SJSA1 (cell line): ENCODE results near the gene FALEC. TPM values are rescaled to one million over a fixed set of nuclear protein-coding genes. Genes with fewer than 3 reads are reported as not detected.
"Not testable (repeated sequence)": the region's sequence is repeated elsewhere in the genome, so short reads cannot be mapped to it uniquely, and the experiment has no call there.

Experiments
- DNase-seq, 2 experiments: peaks; one replicate each; pipeline ENCODE4 v3.0.0-alpha.2; 2015 to 2020; ENCODE audit warnings: low spot score in 2 of 2, low read depth in 1 of 2
- H3K27ac ChIP-seq: fragments of 250-450 bp; sonication (Bioruptor Pico); 2 replicates; pipeline ENCODE4 v1.5.1; 2020; ENCODE audit warnings: mild to moderate bottlenecking, moderate library complexity
- H3K27me3 ChIP-seq: fragments of 250-450 bp; sonication (Bioruptor Pico); replicated peaks from 2 replicates; pipeline ENCODE4 v1.5.1; 2020; ENCODE audit warnings: mild to moderate bottlenecking, moderate library complexity
- H3K36me3 ChIP-seq: fragments of 250-450 bp; sonication (Bioruptor Pico); 2 replicates; pipeline ENCODE4 v1.5.1; 2020; ENCODE audit warnings: mild to moderate bottlenecking
- H3K4me1 ChIP-seq: fragments of 250-450 bp; sonication (Bioruptor Pico); replicated peaks from 2 replicates; pipeline ENCODE4 v1.6.1; 2021; ENCODE audit warnings: mild to moderate bottlenecking
- H3K4me3 ChIP-seq: fragments of 250-450 bp; sonication (Bioruptor Pico); 2 replicates; pipeline ENCODE4 v1.5.1; 2020; ENCODE audit warnings: mild to moderate bottlenecking
- H3K9me3 ChIP-seq: fragments of 250-450 bp; sonication (Bioruptor Pico); replicated peaks from 2 replicates; pipeline ENCODE4 v1.5.1; 2020; ENCODE audit warnings: mild to moderate bottlenecking
- total RNA-seq: library from RNA; depleted of rRNA; stranded (reverse); fragments of >200 nt; shearing (Covaris generic); gene quantifications from 2 replicates; pipeline ENCODE4 v1.2.3, GENCODE V29; 2014; rRNA removed

FALEC gene
- total RNA-seq, 1 experiment from 2014 or later, result not detected

DNA sequence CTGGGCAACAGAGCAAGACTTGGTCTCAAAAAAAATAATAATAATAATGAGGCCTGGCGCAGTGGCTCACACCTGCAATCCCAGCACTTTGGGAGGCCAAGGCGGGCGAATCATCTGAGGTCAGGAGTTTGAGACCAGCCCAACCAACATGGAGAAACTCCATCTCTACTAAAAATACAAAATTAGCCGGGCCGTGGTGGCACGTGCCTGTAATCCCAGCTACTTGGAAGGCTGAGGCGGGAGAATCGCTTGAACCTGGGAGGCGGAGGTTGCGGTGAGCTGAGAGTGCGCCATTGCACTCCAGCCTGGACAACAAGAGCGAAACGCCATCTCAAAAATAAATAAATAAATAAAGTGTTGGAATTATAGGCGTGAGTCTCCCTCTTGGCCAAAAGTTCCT lies 66.4 kb downstream of the FALEC start:
- H3K9me3 ChIP-seq, DNase-seq, H3K27ac ChIP-seq, H3K4me3 ChIP-seq, H3K27me3 ChIP-seq: not testable (repeated sequence)
- Histone ChIP-seq H3K36me3 (peaks cover 24% of the 10 kb centered on the region), H3K4me1 (peaks cover 11% of the 10 kb centered on the region)

DNA sequence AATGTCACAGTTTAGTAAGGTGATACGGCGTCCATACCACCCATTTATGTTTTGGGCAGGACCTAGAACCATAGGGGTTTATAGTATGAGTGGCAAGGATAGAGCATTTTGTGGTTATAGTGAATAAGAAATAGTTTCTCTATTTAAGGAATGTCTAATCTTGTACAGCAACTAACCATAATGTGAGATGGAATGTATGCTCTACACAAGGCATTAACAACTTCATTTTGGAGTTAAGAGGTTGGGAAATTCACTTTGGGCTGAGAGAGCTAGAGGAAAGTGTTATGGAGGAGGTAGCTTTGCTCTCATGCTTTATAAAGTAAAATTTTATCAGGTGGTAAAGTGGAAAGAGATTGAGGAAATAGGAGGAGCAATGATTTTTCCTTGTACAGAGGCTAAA lies 66.8 kb downstream of the FALEC start:
- Histone ChIP-seq H3K27me3 (no peaks in the 10 kb centered on the region), H3K4me1 (peaks cover 8% of the 10 kb centered on the region), H3K4me3 (no peak overlapping the region), H3K27ac (no peak overlapping the region), H3K36me3 (peaks cover 20% of the 10 kb centered on the region), H3K9me3 (no peaks in the 10 kb centered on the region)
- no peak for DNase-seq

Other genes starting within 250 kb of the FALEC start
- 113 and 122 TPM in 2 replicates for gene APH1A, start 246.7 kb upstream of the FALEC start, total RNA-seq
- gene C1orf54, start 243.0 kb upstream of the FALEC start, total RNA-seq, result 0.21 TPM in 1 of 2 replicates, not detected in the other
- 5.9 and 6.1 TPM in 2 replicates for gene CIART, start 233.2 kb upstream of the FALEC start, total RNA-seq
- gene MRPS21, start 221.9 kb upstream of the FALEC start, total RNA-seq, result 45.5 and 60.0 TPM in 2 replicates
- gene PRPF3, start 194.2 kb upstream of the FALEC start, total RNA-seq, result 40.2 and 49.6 TPM in 2 replicates
- gene RPRD2, start 151.6 kb upstream of the FALEC start, total RNA-seq, result 3.9 and 9.9 TPM in 2 replicates
- 8.7 and 13.3 TPM in 2 replicates for gene TARS2, start 28.3 kb upstream of the FALEC start, total RNA-seq
- gene ECM1, start 7.6 kb upstream of the FALEC start, total RNA-seq, result 22.7 and 43.4 TPM in 2 replicates
- 0.42 TPM in 1 of 2 replicates, not detected in the other for gene ADAMTSL4, start 33.7 kb downstream of the FALEC start, total RNA-seq
- gene MCL1, start 63.9 kb downstream of the FALEC start, total RNA-seq, result 183 and 225 TPM in 2 replicates
- 121 and 160 TPM in 2 replicates for gene ENSA, start 113.9 kb downstream of the FALEC start, total RNA-seq
- gene GOLPH3L, start 181.4 kb downstream of the FALEC start, total RNA-seq, result 2.3 and 3.9 TPM in 2 replicates
- not detected in 2 replicates for gene HORMAD1, start 205.1 kb downstream of the FALEC start, total RNA-seq